ENCODE results near the gene LPIN1. TPM values are rescaled to one million over a fixed set of nuclear protein-coding genes. Genes with fewer than 3 reads are reported as not detected.

The LPIN1 gene
- total and polyA plus RNA-seq, 8 donors, result 16.4 to 47.2 (median 20.9) TPM

GRCh38 chr2:11738589-11739436 is 7.6 kb upstream of the LPIN1 start:
- peak; percentile 94 for ATAC-seq
- Histone ChIP-seq H3K27ac (peak overlapping the region in 1 of 2 donors; percentile 23), H3K9me3 (no peaks in the 10 kb centered on the region), H3K4me1 (peaks cover 0 to 20% of the 10 kb centered on the region in 2 donors), H3K27me3 (no peaks in the 10 kb centered on the region), H3K4me3 (no peak overlapping the region), H3K36me3 (no peaks in the 10 kb centered on the region)
- peak in 2 of 4 donors; percentile 61 to 70 for DNase-seq
- intact Hi-C loops (cut with DNase I), result no loop called here
- peak in 1 of 2 donors; percentile 18 for TF ChIP-seq CTCF (IDR thresholded peaks at IDR 0.05)

- Histone ChIP-seq H3K4me1 (peaks cover 10 to 39% of the 10 kb centered on the region in 2 donors), H3K27me3 (no peaks in the 10 kb centered on the region), H3K27ac (no peak overlapping the region), H3K36me3 (no peaks in the 10 kb centered on the region), H3K4me3 (no peak overlapping the region), H3K9me3 (no peaks in the 10 kb centered on the region)
- ATAC-seq (no peak), DNase-seq (no peak)
- intact Hi-C loops (cut with DNase I), result no loop called here
- no peak for TF ChIP-seq CTCF (IDR thresholded peaks at IDR 0.05)
Observed at GRCh38 chr2:11740723-11741122, 5.7 kb upstream of the LPIN1 start.

GRCh38 chr2:11742317-11742701 is 4.1 kb upstream of the LPIN1 start:
- Histone ChIP-seq H3K4me1 (peaks cover 11 to 51% of the 10 kb centered on the region in 2 donors), H3K27me3 (peaks cover 0 to 4% of the 10 kb centered on the region in 2 donors), H3K9me3 (no peaks in the 10 kb centered on the region), H3K4me3 (no peak overlapping the region), H3K27ac (no peak overlapping the region), H3K36me3 (no peaks in the 10 kb centered on the region)
- no peak for TF ChIP-seq CTCF (IDR thresholded peaks at IDR 0.05)
- DNase-seq (no peak), ATAC-seq (no peak)
- intact Hi-C loops (cut with DNase I), result no loop called here

GRCh38 chr2:11742702-11743357 is 3.6 kb upstream of the LPIN1 start:
- H3K9me3 ChIP-seq, result no peaks in the 10 kb centered on the region
- H3K27me3 ChIP-seq, result peaks cover 0 to 4% of the 10 kb centered on the region in 2 donors
- no peak overlapping the region for H3K4me3 ChIP-seq
- no peak overlapping the region for H3K27ac ChIP-seq
- intact Hi-C loops (cut with DNase I), result no loop called here
- H3K4me1 ChIP-seq, result peaks cover 16 to 56% of the 10 kb centered on the region in 2 donors
- H3K36me3 ChIP-seq, result no peaks in the 10 kb centered on the region
- ATAC-seq, result no peak
- no peak for DNase-seq
- TF ChIP-seq CTCF (IDR thresholded peaks at IDR 0.05), result no peak

GRCh38 chr2:11743366-11743765 is 3.1 kb upstream of the LPIN1 start:
- Histone ChIP-seq H3K27me3 (peaks cover 0 to 4% of the 10 kb centered on the region in 2 donors), H3K27ac (peak overlapping the region; percentile 80 to 85), H3K4me1 (peaks cover 19 to 60% of the 10 kb centered on the region in 2 donors), H3K36me3 (no peaks in the 10 kb centered on the region), H3K4me3 (no peak overlapping the region), H3K9me3 (no peaks in the 10 kb centered on the region)
- DNase-seq (no peak), ATAC-seq (no peak)
- TF ChIP-seq CTCF (IDR thresholded peaks at IDR 0.05), result no peak
- intact Hi-C loops (cut with DNase I), result no loop called here
